SH-SY5Y (cell line): ENCODE data around the gene GPR22.

ENCODE experiments used
- GATA2 ChIP-seq: IDR thresholded peaks from 2 replicates; pipeline ENCODE4 v1.6.1; 2011; ENCODE audit warnings: mild to moderate bottlenecking, low read depth, low read length
- GATA3 ChIP-seq: IDR thresholded peaks from 2 replicates; pipeline ENCODE4 v1.6.1; 2011; ENCODE audit warnings: low read depth, mild to moderate bottlenecking, low read length, moderate library complexity

DNA sequence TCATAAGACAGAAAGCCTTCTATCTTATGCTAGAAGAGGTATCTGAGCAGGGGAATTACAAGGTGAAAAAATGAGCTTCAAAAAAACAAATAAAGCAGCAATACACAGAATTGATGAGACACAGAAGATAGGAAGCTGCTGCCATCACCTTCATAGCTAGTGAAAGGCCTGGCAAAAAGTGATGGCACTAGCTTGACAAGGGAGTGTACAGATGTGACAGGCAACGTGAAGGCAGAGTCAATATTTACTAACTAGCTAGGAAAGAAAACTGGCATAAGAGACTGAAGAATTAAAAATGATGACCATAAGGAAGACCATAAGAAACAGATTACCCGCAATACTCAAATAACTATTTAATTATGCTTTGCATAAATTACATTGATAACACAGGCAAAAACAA lies 9.4 kb downstream of the GPR22 start:
- TF ChIP-seq GATA2 (no peak), GATA3 (no peak)
